Measurements from ENCODE around the gene CYFIP1. TPM values are rescaled to one million over a fixed set of nuclear protein-coding genes. Genes with fewer than 3 reads are reported as not detected.

The CYFIP1 gene
- total RNA-seq, 1 experiment from 2014 or later: 205 TPM

GRCh38 chr15:22908830-22909229, 71.3 kb downstream of the CYFIP1 start:
- H3K36me3 Mint-ChIP-seq (ENCODE audit: insufficient read depth, unreplicated experiment): peaks cover 83% of the 10 kb centered on the region
- H3K4me3 Mint-ChIP-seq (ENCODE audit: unreplicated experiment): no peak overlapping the region
- DNase-seq: no peak

GRCh38 chr15:22907161-22907950, 72.8 kb downstream of the CYFIP1 start:
- BruUV-seq (replicated peaks): no TSS peak
- H3K27me3 Mint-ChIP-seq (ENCODE audit: insufficient read depth, unreplicated experiment): no peaks in the 10 kb centered on the region
- Histone ChIP-seq H3K27me3 (replicated peaks; ENCODE audit: control insufficient read depth, insufficient read depth, low read length) (no peaks in the 10 kb centered on the region), H3K4me1 (no peaks in the 10 kb centered on the region), H3K9me3 (no peaks in the 10 kb centered on the region), H3K4me3 (ENCODE audit: low read depth, low read length) (no peak overlapping the region), H3K36me3 (ENCODE audit: control insufficient read depth, insufficient read depth, low read length) (peaks cover 8% of the 10 kb centered on the region)
- peaks cover 78% of the 10 kb centered on the region for H3K36me3 Mint-ChIP-seq (ENCODE audit: insufficient read depth, unreplicated experiment)
- CTCF ChIA-PET: interaction anchor here (0.6 kb wide), 1 partner anchor 11 kb away, joined by 3 read pairs; no protein-coding TSS in a partner anchor
- no peaks in the 10 kb centered on the region for H3K9me3 Mint-ChIP-seq (ENCODE audit: unreplicated experiment)
- H3K4me3 Mint-ChIP-seq (ENCODE audit: unreplicated experiment): no peak overlapping the region
- POLR2A ChIA-PET: no interaction called here
- DNase-seq: no peak
- intact Hi-C loops (cut with micrococcal nuclease; ENCODE audit: unreplicated experiment): no loop called here
- no peak for TF ChIP-seq CTCF (IDR thresholded peaks at IDR 0.05; ENCODE audit: insufficient read depth in 1 of 2, low read depth in 1 of 2, low read length in 1 of 2, severe bottlenecking in 1 of 2, unreplicated experiment in 1 of 2)
- H3K27ac Mint-ChIP-seq (ENCODE audit: unreplicated experiment): no peak overlapping the region
- no peaks in the 10 kb centered on the region for H3K4me1 Mint-ChIP-seq (ENCODE audit: low read depth, unreplicated experiment)

More at GRCh38 chr15:22908830-22909229, 71.3 kb downstream of the CYFIP1 start:
- no TSS peak for BruUV-seq (replicated peaks)
- intact Hi-C loops (cut with micrococcal nuclease; ENCODE audit: unreplicated experiment): no loop called here
- Mint-ChIP-seq H3K9me3 (ENCODE audit: unreplicated experiment) (no peaks in the 10 kb centered on the region), H3K4me1 (ENCODE audit: low read depth, unreplicated experiment) (no peaks in the 10 kb centered on the region), H3K27ac (ENCODE audit: unreplicated experiment) (no peak overlapping the region), H3K27me3 (ENCODE audit: insufficient read depth, unreplicated experiment) (no peaks in the 10 kb centered on the region)
- H3K9me3 ChIP-seq: no peaks in the 10 kb centered on the region
- TF ChIP-seq CTCF (IDR thresholded peaks at IDR 0.05; ENCODE audit: insufficient read depth in 1 of 2, low read depth in 1 of 2, low read length in 1 of 2, severe bottlenecking in 1 of 2, unreplicated experiment in 1 of 2): no peak
- ChIA-PET CTCF (no interaction called here), POLR2A (no interaction called here)
- H3K36me3 ChIP-seq (ENCODE audit: control insufficient read depth, insufficient read depth, low read length): peaks cover 8% of the 10 kb centered on the region
- H3K27me3 ChIP-seq (replicated peaks; ENCODE audit: control insufficient read depth, insufficient read depth, low read length): no peaks in the 10 kb centered on the region
- no peaks in the 10 kb centered on the region for H3K4me1 ChIP-seq
- no peak overlapping the region for H3K4me3 ChIP-seq (ENCODE audit: low read depth, low read length)

- no peaks in the 10 kb centered on the region for H3K9me3 ChIP-seq
- no TSS peak for BruUV-seq (replicated peaks)
These were observed 75.4 kb downstream of the CYFIP1 start for GRCh38 chr15:22904736-22905135.

More at GRCh38 chr15:22904736-22905135, 75.4 kb downstream of the CYFIP1 start:
- no peaks in the 10 kb centered on the region for H3K4me1 Mint-ChIP-seq (ENCODE audit: low read depth, unreplicated experiment)
- no peak overlapping the region for H3K4me3 Mint-ChIP-seq (ENCODE audit: unreplicated experiment)
- no peak overlapping the region for H3K4me3 ChIP-seq (ENCODE audit: low read depth, low read length)
- no peaks in the 10 kb centered on the region for H3K9me3 Mint-ChIP-seq (ENCODE audit: unreplicated experiment)
- ChIA-PET CTCF (no interaction called here), POLR2A (no interaction called here)
- intact Hi-C loops (cut with micrococcal nuclease; ENCODE audit: unreplicated experiment): no loop called here
- H3K27ac Mint-ChIP-seq (ENCODE audit: unreplicated experiment): no peak overlapping the region
- peaks cover 10% of the 10 kb centered on the region for H3K36me3 ChIP-seq (ENCODE audit: control insufficient read depth, insufficient read depth, low read length)
- no peaks in the 10 kb centered on the region for H3K27me3 Mint-ChIP-seq (ENCODE audit: insufficient read depth, unreplicated experiment)
- H3K27me3 ChIP-seq (replicated peaks; ENCODE audit: control insufficient read depth, insufficient read depth, low read length): no peaks in the 10 kb centered on the region
- TF ChIP-seq CTCF (IDR thresholded peaks at IDR 0.05; ENCODE audit: insufficient read depth in 1 of 2, low read depth in 1 of 2, low read length in 1 of 2, severe bottlenecking in 1 of 2, unreplicated experiment in 1 of 2): no peak
- no peak for DNase-seq
- H3K36me3 Mint-ChIP-seq (ENCODE audit: insufficient read depth, unreplicated experiment): peaks cover 77% of the 10 kb centered on the region
- H3K4me1 ChIP-seq: no peaks in the 10 kb centered on the region
